OCI-LY7 (cell line): Measurements from ENCODE around the gene CTDSPL.

Experiments
- EZH2phosphoT487 ChIP-seq: fragments of 200-600 bp; sonication (generic); IDR thresholded peaks from 2 replicates; pipeline ENCODE4 v1.6.1; 2018; ENCODE audit warnings: low read depth, borderline replicate concordance, mild to moderate bottlenecking, mixed run types, antibody characterized with exemption, low read length, moderate library complexity, mixed read lengths
- TF ChIP-seq, protein P1 (sequence below): fragments of 200-600 bp; sonication (generic); conservative IDR thresholded peaks from 2 replicates; pipeline ENCODE4 v1.5.1; 2014; ENCODE audit warnings: mild to moderate bottlenecking, antibody characterized with exemption, low read length, moderate library complexity, mixed read lengths

DNA sequence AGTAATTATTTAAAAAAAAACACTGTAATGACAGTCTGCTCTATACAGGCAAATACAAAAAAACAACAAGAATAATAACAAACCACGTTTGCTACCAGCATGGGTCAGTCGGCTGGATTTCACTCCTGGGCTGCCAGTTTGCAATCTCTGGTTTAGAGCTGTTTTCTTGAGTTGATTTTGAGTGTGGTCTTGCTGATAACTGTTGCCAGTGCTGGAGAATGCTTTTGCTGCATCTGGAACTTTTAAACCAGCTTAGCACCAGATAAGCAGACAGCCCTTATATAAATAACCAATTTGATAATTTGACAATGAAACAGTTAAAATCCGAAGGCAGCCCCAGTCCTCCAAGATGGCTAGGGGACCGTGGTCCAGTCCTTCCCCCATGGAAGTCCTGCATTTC is 14.0 kb upstream of the CTDSPL start:
- TF ChIP-seq, protein P1, sequence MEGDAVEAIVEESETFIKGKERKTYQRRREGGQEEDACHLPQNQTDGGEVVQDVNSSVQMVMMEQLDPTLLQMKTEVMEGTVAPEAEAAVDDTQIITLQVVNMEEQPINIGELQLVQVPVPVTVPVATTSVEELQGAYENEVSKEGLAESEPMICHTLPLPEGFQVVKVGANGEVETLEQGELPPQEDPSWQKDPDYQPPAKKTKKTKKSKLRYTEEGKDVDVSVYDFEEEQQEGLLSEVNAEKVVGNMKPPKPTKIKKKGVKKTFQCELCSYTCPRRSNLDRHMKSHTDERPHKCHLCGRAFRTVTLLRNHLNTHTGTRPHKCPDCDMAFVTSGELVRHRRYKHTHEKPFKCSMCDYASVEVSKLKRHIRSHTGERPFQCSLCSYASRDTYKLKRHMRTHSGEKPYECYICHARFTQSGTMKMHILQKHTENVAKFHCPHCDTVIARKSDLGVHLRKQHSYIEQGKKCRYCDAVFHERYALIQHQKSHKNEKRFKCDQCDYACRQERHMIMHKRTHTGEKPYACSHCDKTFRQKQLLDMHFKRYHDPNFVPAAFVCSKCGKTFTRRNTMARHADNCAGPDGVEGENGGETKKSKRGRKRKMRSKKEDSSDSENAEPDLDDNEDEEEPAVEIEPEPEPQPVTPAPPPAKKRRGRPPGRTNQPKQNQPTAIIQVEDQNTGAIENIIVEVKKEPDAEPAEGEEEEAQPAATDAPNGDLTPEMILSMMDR = no peak
- TF ChIP-seq EZH2phosphoT487 = no peak
